ENCODE results near the gene PRIMA1.

The PRIMA1 gene, protein sequence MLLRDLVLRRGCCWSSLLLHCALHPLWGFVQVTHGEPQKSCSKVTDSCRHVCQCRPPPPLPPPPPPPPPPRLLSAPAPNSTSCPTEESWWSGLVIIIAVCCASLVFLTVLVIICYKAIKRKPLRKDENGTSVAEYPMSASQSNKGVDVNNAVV

DNA sequence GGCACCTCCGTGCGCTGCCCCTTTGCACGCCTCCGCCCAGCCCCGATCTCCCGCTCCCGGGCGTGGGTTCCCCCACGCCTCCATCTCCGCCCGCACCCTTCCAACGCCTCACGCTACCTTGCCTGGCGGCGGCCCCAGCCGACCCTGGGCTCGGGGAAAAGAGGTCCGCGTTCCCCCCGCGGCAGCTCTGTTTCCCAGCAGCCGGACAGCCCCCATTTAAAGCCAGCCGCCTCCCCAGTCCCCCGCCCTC is at the start of gene PRIMA1:
Gene PRIMA1 (minus strand): TSS at position 193 of the 250 bp plus-strand sequence. CDS start 767 bp downstream, outside the sequence.
- in situ Hi-C loops (cut with HindIII; ENCODE audit: low sequenced_read_pairs), result no loop called here
- DNase-seq (ENCODE audit: low read depth), result no peak

DNA sequence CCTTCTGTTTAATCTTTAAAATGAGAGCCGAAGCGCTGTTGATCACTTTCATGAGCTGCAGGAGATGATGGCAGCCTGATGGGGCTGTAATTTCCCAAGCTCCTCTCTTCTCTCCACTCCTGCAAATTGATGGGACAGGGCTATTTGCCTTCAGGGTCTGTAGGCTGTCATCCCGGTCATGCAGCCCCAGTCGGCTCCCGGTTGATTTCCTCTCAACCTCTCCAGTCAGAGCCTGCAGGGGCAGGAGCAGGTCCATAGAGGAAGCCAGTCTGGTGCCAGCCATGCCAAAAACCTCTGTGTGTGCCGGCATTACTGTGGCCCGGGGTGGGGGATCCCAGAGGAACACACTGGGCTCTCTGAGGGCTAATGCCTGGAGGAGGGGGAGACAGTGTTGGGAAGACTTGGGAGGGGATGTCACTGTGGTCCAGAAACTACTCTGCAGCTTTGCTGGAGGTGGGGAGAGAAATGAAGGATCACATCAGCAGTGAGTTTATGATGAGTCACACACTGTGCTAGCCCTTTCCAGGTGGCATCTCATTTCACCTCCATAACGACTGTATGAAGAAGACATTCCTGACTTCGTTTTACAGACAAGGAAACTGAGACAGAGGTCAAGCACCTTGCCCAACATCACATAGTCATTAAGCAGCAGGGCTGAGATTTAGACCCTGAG is 46.5 kb upstream of the PRIMA1 start:
- TF ChIP-seq, protein P1, sequence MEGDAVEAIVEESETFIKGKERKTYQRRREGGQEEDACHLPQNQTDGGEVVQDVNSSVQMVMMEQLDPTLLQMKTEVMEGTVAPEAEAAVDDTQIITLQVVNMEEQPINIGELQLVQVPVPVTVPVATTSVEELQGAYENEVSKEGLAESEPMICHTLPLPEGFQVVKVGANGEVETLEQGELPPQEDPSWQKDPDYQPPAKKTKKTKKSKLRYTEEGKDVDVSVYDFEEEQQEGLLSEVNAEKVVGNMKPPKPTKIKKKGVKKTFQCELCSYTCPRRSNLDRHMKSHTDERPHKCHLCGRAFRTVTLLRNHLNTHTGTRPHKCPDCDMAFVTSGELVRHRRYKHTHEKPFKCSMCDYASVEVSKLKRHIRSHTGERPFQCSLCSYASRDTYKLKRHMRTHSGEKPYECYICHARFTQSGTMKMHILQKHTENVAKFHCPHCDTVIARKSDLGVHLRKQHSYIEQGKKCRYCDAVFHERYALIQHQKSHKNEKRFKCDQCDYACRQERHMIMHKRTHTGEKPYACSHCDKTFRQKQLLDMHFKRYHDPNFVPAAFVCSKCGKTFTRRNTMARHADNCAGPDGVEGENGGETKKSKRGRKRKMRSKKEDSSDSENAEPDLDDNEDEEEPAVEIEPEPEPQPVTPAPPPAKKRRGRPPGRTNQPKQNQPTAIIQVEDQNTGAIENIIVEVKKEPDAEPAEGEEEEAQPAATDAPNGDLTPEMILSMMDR (IDR thresholded peaks at IDR 0.05; ENCODE audit: low read depth, low read length, missing control alignments), result no peak
- H3K4me3 ChIP-seq (ENCODE audit: low read depth, low read length), result no peak overlapping the region
- in situ Hi-C loops (cut with HindIII; ENCODE audit: low sequenced_read_pairs), result no loop called here
- DNase-seq (ENCODE audit: low read depth), result no peak

More for the DNA sequence above, at the start of gene PRIMA1:
- H3K4me3 ChIP-seq (ENCODE audit: low read depth, low read length), result peak within 1 kb of the TSS; percentile 15
- TF ChIP-seq, protein P1 (IDR thresholded peaks at IDR 0.05; ENCODE audit: low read depth, low read length, missing control alignments), result no peak

DNA sequence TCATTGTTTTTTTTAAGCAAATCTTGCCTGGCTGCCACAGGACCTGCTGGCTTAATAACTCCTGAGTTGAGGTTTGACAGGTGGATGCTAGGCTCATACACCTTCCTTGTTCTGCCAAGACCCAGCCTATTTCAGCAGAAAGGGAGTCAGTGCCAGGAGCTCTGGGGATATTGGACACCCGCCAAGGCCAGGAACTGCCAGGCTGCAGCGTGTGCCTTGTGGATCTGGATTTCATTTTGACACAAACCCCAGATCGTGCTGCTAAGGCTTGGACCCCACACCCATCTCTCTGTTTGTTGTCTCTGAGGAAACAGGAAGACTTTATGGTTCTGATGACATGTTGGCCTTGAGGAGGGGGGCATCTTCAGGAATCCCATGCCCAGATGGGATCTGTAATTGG is 44.4 kb upstream of the PRIMA1 start:
- TF ChIP-seq, protein P1 (IDR thresholded peaks at IDR 0.05; ENCODE audit: low read depth, low read length, missing control alignments), result no peak
- in situ Hi-C loops (cut with HindIII; ENCODE audit: low sequenced_read_pairs), result no loop called here
- H3K4me3 ChIP-seq (ENCODE audit: low read depth, low read length), result no peak overlapping the region
- no peak for DNase-seq (ENCODE audit: low read depth)

DNA sequence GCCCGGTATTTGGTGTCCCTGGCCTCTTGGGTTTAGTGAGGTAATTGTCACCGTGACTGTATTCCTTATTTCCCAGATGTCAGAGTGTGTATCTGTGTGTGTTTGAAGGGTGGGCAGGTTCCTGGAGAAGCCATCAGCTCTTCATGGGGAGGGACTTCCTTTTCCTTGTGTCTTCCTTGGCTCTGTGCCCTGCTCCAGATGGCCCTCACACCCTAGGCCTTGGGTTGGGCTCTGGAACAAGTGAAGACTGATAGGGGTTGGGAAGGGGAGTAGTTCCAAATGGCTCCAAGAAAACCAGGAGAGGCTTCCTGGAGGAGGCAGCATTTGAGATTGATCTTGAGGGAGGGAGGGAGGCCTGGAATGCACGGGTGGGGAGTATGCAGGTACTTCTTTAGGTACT is 43.8 kb upstream of the PRIMA1 start:
- DNase-seq (ENCODE audit: low read depth), result no peak
- TF ChIP-seq, protein P1 (IDR thresholded peaks at IDR 0.05; ENCODE audit: low read depth, low read length, missing control alignments), result no peak
- in situ Hi-C loops (cut with HindIII; ENCODE audit: low sequenced_read_pairs), result no loop called here
- H3K4me3 ChIP-seq (ENCODE audit: low read depth, low read length), result no peak overlapping the region

DNA sequence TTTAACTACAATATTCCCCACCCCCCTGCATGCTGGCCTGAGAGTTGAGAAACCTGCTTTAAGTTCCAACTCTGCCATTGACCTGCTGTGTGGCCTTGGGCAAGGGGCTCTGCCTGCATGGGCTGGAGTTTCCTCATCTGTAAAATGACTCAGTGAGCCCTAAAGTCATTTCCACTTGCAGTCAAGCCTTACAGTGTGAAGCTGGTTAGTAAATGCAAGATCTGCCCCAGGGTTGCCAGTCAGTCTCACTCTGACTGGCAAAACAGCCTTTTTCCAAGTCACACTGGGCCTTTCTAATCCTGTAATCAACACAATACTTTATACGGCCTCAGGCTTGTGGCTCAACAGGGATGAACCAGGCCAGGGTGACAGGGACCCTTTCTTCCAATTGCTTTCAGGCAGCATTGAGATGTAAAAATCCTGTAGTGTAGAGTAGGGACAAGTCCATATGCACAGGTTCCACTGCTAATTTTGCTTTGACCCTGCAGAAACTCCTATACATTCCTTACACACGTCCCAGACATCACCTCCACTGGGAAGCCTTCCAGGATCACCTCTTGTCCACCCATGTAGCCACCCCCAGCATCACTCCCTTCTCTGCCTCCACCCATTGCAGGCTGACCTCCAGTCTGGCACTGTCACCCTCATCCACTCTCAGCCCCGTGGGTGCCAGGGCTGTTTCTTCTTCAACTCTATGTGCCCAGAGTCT is 42.6 kb upstream of the PRIMA1 start:
- DNase-seq (ENCODE audit: low read depth), result no peak
- in situ Hi-C loops (cut with HindIII; ENCODE audit: low sequenced_read_pairs), result no loop called here
- TF ChIP-seq, protein P1 (IDR thresholded peaks at IDR 0.05; ENCODE audit: low read depth, low read length, missing control alignments), result no peak
- H3K4me3 ChIP-seq (ENCODE audit: low read depth, low read length), result no peak overlapping the region

DNA sequence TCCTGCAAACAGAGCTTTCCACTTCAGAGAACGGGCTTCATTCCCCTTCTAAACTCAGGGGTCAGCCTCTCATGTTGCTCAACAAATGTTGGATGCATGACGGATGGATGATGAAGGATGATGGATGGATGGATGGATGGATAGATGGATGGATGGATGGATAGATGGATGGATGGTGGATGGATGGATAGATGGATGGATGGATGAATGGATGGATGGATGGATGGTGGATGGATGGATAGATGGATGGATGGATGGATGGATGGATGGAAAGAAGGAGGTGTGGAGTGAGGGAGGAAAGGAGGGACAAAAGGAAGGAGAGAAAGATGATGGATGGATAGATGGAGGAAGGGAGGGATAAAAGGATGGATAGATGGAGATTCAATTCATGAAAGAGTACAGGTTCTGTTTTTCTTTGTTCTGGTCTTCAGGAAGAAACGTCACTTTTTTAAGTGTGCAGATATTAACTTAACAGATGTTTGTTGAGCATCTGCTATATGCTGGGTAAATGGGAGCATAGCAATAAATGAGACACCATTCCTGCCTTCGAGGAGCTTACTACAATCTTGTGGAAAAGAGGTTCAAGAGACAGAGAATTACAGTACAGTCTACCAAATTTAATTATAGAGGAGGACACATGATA is 41.7 kb upstream of the PRIMA1 start:
- no peak for DNase-seq (ENCODE audit: low read depth)
- H3K4me3 ChIP-seq (ENCODE audit: low read depth, low read length), result no peak overlapping the region
- TF ChIP-seq, protein P1 (IDR thresholded peaks at IDR 0.05; ENCODE audit: low read depth, low read length, missing control alignments), result no peak
- in situ Hi-C loops (cut with HindIII; ENCODE audit: low sequenced_read_pairs), result no loop called here

Data from astrocyte of the cerebellum (primary cell).